Measurements from ENCODE around the gene COL19A1.
"Not testable (repeated sequence)": the region's sequence is repeated elsewhere in the genome, so short reads cannot be mapped to it uniquely, and the experiment has no call there.

Gene COL19A1

GRCh38 chr6:69866351-69866769, at the start of gene COL19A1:
TSS of gene COL19A1 (plus strand) at chr6:69866556. CDS start at chr6:69879568, 13,012 bp downstream.
- no peak for DNase-seq (ENCODE audit: low read depth, low spot score)

DNA sequence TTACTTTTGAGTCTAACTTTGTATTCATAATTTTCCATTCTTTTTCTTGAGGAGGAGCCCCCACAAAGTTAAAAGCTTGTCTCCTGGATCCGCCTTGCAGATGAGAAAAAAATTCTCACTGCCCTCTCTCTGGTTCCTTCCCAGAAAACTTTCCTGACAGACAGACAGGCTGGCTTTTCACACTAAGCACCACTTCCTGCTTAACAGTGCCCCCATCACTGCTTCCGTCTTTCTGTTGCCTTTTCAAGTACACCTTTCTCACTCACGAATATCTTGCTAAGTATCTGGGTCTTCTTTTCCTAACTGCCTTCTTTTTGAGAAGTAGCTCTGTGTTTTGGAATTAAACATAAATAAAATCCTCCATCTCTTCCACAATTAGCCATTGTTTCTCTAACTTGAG, 49.8 kb upstream of the COL19A1 start:
- DNase-seq (ENCODE audit: low read depth, low spot score) = no peak

- DNase-seq (ENCODE audit: low read depth, low spot score) = no peak
Measured at GRCh38 chr6:69817358-69817757, 49.0 kb upstream of the COL19A1 start.

DNA sequence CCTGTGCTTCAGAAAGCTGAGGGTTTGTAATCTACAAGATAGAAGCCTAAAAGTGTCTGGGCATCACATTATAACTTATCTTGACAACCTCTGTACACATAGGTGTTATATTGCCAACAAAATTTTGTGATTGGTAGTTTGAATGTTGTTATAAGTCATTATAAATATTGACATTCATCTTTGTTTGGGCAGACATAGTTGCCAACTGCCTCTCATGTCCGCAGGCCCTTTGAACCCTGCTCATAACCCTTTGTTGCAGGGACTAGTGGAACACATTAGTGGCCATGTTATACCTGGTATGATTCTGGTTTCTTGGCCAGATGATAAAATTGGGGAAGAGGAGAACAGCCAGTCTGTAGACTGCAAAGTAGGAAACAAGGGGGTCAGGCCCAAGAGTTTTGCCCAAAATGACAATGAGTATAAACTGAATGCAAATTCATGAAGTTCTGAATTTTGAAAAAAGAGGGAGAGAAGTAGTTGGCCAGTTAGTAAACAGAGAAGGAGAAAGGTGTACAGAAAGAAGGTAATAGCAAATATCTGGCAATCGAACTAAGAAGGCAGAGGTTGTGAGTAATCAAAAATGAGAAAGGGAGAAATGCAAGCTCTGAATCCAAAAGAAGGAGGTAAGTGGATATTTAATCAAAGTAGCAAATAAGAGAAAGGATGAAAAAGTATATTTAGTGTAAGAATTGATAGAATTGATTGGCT, 48.0 kb upstream of the COL19A1 start:
- DNase-seq (ENCODE audit: low read depth, low spot score) = no peak

DNA sequence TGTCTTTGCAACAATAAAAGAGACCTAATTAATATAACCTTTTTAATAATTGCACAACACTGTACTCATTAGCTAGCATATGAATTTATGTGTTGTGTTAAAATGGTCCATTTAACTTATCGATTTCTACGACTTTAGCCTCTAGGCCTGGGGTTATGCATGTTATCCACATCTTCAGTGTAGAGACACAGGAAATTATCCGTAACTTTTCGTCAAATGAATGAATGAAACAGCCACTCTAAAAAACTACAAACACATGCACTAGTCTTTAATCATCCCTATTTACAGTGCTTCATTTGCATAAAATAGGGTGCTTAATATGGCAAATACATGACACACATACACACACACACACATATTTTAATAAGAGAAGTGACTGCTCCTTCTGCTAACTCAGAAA, 47.2 kb upstream of the COL19A1 start:
- DNase-seq (ENCODE audit: low read depth, low spot score) = no peak

DNA sequence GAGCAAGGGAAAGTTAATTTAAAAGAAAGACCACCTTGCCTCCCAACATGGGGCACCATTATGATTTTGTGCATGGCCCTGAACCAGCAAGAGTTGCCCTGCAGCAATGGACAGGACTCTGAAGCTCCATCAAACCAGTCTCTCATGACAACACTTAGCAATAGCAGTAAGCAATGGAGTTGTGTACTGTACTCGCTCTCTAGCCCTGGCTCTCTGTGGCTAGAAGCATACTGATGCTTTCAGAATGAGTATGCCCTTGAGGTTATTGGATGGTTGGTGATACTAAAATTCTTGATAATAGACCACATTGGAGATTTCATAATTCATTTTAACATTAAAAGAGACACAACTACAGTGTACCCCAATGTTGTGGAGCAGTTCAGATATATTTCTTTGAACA, 46.3 kb upstream of the COL19A1 start:
- DNase-seq (ENCODE audit: low read depth, low spot score) = no peak

- DNase-seq (ENCODE audit: low read depth, low spot score) = no peak
Measured at GRCh38 chr6:69820438-69820837, 45.9 kb upstream of the COL19A1 start.

- DNase-seq (ENCODE audit: low read depth, low spot score) = not testable (repeated sequence)
Measured at GRCh38 chr6:69824355-69824754, 42.0 kb upstream of the COL19A1 start.

GRCh38 chr6:69825904-69826303, 40.5 kb upstream of the COL19A1 start:
- DNase-seq (ENCODE audit: low read depth, low spot score) = no peak

DNA sequence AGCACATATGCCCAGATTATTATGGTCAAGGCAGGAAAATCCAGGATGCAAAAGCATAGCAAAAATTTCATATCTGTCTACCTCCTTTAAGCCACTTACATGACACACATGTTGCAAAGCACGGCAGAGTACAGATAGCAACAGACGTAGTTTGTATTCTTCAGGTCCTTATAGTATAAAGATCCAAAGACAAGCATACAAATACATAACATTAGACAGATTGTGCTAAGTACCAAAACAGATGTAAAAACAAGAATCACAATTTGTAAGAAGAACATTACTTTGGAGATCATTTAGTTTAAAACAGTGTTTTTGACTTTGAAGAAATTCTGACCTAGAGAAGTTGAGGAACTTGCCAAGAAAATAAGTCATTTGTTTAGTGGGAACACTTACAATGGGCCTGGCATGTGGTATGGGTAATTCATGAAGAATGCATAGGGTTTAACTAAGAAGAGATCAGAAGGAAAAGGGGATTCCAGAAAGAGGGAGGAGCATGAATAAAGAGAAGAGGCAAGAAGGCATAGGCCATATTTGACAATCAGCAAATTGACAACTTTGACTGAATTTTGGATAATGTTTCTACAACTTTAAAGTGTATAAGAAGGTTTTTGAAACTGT, 39.0 kb upstream of the COL19A1 start:
- no peak for DNase-seq (ENCODE audit: low read depth, low spot score)

DNA sequence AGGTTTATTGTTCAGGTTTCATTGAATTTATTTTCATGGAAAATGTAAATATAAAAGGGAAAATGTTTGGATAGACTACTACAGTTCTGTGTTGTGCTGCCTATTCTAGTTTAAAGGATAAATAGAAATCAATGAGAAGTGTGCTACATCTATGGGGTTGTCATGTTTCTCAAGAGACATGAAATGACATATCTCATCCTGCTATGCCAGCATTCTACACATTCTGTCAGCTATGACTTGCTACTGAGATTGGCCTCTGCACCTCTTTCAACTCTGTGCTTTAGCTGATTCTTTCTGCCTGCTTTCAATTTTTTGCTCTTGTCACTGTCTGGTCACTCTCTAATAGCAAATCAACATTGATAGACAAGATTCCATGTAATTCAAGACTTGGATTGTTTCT, 33.8 kb upstream of the COL19A1 start:
- no peak for DNase-seq (ENCODE audit: low read depth, low spot score)

DNA sequence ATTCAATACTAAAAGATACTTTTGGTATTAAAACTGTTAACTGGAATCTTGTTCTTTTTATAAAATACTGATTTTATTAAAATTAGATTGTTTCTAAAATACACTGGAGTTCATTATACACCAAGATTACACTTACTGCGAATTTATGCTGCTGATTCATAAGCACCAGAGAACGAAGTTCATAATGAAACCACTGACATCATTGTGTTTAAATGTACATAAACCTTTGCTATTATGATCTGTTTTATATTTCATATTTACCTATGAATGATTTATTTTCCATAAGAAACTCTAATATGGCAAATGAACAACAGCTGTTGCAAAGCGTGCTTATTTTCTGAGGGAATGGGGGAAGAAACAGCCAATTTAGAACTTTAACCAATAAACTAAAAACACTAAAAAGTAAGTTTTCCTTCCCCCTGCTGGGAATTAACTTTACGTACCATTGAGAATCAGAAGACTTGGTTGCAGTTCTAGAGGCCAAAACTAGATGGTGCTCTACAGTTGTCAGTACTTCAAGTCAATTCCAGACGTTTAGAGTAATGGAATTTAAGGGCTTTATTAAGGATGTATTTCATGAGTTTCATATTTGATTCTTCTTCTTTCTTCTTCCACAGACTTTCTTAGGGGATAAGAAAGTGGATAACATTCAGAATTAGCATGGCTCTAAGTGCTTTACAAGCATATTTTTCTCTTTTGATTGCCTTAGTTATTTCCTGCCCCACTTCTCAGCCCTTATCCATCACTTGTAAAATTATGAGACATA, 30.8 kb upstream of the COL19A1 start:
- no peak for DNase-seq (ENCODE audit: low read depth, low spot score)

DNA sequence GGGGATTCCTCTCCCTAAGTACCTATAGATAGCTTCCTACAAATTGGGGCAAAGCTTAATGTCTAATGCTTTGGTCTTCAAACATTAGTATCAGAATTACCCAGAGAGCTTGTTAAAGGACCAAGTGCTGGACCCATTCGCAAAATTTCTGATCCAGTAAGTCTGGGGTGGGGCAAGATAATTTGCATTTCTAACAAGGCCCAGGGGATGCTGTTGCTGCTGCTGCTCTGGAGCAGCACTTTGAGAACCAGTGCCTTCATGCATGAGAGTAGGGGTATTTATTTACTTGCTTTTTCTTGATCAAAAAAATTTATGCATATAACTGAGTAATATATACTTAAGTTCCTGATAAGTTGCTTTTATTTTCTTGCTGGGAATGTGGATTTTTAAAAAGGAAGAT, 24.5 kb upstream of the COL19A1 start:
- no peak for DNase-seq (ENCODE audit: low read depth, low spot score)

DNA sequence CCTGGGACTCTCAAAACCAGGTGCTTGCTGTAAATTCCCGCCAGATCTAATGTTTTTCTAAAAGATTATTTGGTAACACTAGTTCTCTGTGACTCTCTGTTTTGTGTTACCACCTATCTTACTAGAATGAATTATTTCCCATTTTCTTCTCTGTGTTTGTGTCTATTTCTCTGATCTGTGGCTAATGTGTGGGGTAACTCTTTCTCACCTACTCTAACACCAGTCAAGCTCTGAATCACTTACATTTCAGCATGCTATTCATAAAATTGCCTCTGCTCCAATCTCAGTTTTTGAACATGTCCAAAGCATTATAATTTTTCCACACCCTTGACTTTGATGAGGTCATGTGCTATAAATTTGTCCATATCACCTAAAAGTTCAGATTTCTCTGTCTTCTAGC, 23.2 kb upstream of the COL19A1 start:
- no peak for DNase-seq (ENCODE audit: low read depth, low spot score)

- DNase-seq (ENCODE audit: low read depth, low spot score) = no peak
Measured at GRCh38 chr6:69846312-69846711, 20.0 kb upstream of the COL19A1 start.

- no peak for DNase-seq (ENCODE audit: low read depth, low spot score)
Measured at GRCh38 chr6:69846770-69847491, 19.4 kb upstream of the COL19A1 start.

- no peak for DNase-seq (ENCODE audit: low read depth, low spot score)
Measured at GRCh38 chr6:69847492-69847788, 18.9 kb upstream of the COL19A1 start.

GRCh38 chr6:69848552-69848951, 17.8 kb upstream of the COL19A1 start:
- DNase-seq (ENCODE audit: low read depth, low spot score) = no peak

DNA sequence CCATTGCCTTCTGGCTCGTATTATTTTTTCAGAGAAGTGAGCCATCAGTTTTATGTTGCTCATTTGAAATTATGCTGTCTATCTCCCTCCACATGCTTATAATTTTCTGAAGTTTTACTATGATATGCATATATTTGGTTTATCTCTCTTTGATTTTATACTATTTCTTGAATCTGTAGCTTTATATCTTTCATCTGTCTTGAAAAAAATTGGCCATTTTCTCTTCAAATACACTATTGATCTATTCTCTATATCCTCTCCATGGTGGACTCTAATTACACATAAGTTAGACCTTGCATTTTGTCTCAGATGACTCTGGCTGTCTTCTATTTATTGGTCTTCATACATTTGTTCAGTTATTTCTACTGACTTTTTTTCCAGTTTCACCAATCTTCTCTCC, 13.7 kb upstream of the COL19A1 start:
- DNase-seq (ENCODE audit: low read depth, low spot score) = no peak

GRCh38 chr6:69861986-69862385, 4.4 kb upstream of the COL19A1 start:
- no peak for DNase-seq (ENCODE audit: low read depth, low spot score)

DNA sequence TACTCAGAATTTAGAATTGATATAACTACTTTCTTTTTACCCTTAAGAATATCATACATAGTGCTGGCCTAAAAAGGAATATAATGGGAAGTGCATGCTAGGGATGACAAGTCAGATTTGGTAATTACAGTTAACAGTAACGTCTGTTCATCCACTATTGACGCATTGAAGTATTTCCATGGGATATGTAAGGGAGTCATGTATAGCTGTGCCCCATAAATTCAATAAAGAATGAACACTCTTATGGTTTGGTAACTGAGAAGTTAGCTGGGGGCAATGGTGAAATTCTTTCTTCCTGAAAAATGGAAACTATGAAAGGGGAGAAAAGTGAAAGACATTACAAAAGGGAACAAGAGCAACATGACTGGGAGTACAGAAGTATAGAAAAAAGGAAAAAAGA, 2.6 kb upstream of the COL19A1 start:
- DNase-seq (ENCODE audit: low read depth, low spot score) = no peak

DNA sequence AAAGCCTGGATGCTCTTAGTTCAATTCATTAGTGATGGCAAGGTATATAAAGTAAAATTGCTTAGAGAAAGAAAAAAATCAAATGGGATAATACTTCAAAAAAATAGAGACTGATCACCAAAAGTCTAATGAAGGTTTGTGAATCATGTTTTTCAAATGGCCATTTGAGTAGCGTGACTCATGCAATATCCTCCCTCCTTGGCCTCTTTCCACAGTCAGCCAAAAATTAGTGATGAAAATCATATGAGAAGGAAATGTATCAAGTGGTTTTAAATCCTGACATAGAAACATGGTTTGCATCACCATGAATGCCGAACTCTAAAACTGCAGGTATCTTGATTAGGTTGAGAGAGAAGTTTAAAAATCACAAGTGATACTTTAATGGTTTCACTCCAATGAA, 1.2 kb upstream of the COL19A1 start:
- DNase-seq (ENCODE audit: low read depth, low spot score) = no peak

Measured in activated CD4-positive, CD25-positive, alpha-beta regulatory T cell treated with anti-CD3 and anti-CD28 coated beads, Interleukin-2, amount 50 U/mL, for 16 hours (primary cell).